Keratinocyte (primary cell): ENCODE results near the gene CRYL1. TPM values are rescaled to one million over a fixed set of nuclear protein-coding genes. Genes with fewer than 3 reads are reported as not detected.

Source experiments
- DNase-seq: peaks from one replicate; pipeline ENCODE4 v3.0.0-alpha.2; 2011; ENCODE audit warnings: low read depth, missing footprints, low spot score
- FAIRE-seq: peaks from 2 replicates; lab custom pipeline; 2011; peaks lifted over from hg19 to GRCh38; lab: Jason Lieb, UNC
- H2AFZ ChIP-seq: 2 replicates; pipeline ENCODE4 v1.6.0; 2012; ENCODE audit warnings: low read length, control low read depth, inconsistent platforms; ENCODE audit not compliant: control insufficient read depth
- H3K27ac ChIP-seq: 2 replicates; pipeline ENCODE4 v1.5.1; 2011; ENCODE audit warnings: low read length; ENCODE audit not compliant: control insufficient read depth, insufficient read depth
- H3K27me3 ChIP-seq: 3 replicates; pipeline ENCODE4 v1.6.0; 2011; ENCODE audit warnings: low read length; ENCODE audit not compliant: control insufficient read depth, insufficient read depth; ENCODE audit errors: extremely low read depth
- H3K36me3 ChIP-seq, 2 experiments: 2 replicates in 1 of 2; 3 replicates in 1 of 2; pipeline ENCODE4 v1.5.1; 2011; ENCODE audit warnings: low read length in 2 of 2, mild to moderate bottlenecking in 1 of 2; ENCODE audit not compliant: control insufficient read depth in 2 of 2, insufficient read depth in 2 of 2; ENCODE audit errors: extremely low read depth in 1 of 2
- H3K4me1 ChIP-seq: 3 replicates; pipeline ENCODE4 v1.5.1; 2011; ENCODE audit warnings: low read length; ENCODE audit not compliant: control insufficient read depth, insufficient read depth; ENCODE audit errors: extremely low read depth
- H3K4me2 ChIP-seq: 3 replicates; pipeline ENCODE4 v1.6.0; 2011; ENCODE audit warnings: low read depth, low read length; ENCODE audit not compliant: control insufficient read depth, insufficient read depth; ENCODE audit errors: extremely low read depth
- H3K4me3 ChIP-seq, 3 experiments: fragments of 200-600 bp in 1 of 3; sonication (generic) in 1 of 3; 2 replicates in 2 of 3; 3 replicates in 1 of 3; pipeline ENCODE4 v1.5.1; 2011 to 2016; ENCODE audit warnings: low read length in 3 of 3, mild to moderate bottlenecking in 3 of 3, control low read depth in 2 of 3, inconsistent platforms in 1 of 3, low read depth in 1 of 3, mixed read lengths in 1 of 3, mixed run types in 1 of 3, moderate library complexity in 1 of 3; ENCODE audit not compliant: control insufficient read depth in 2 of 3, insufficient read depth in 2 of 3; ENCODE audit errors: extremely low read depth in 1 of 3
- H3K79me2 ChIP-seq: 2 replicates; pipeline ENCODE4 v1.6.0; 2012; ENCODE audit warnings: low read length; ENCODE audit not compliant: control insufficient read depth, insufficient read depth
- H3K9ac ChIP-seq: 3 replicates; pipeline ENCODE4 v1.6.0; 2011; ENCODE audit warnings: low read length; ENCODE audit not compliant: control insufficient read depth, insufficient read depth; ENCODE audit errors: extremely low read depth
- H3K9me1 ChIP-seq: 3 replicates; pipeline ENCODE4 v1.6.0; 2011; ENCODE audit warnings: low read length; ENCODE audit not compliant: control insufficient read depth, insufficient read depth; ENCODE audit errors: extremely low read depth
- H3K9me3 ChIP-seq: 2 replicates; pipeline ENCODE4 v1.5.1; 2012; ENCODE audit warnings: low read depth, low read length; ENCODE audit not compliant: control insufficient read depth
- H4K20me1 ChIP-seq: 3 replicates; pipeline ENCODE4 v1.6.0; 2011; ENCODE audit warnings: low read length; ENCODE audit not compliant: control insufficient read depth, insufficient read depth; ENCODE audit errors: extremely low read depth
- CTCF ChIP-seq, 3 experiments: IDR thresholded peaks in 1 of 3; conservative IDR thresholded peaks in 1 of 3; optimal IDR thresholded peaks in 1 of 3; 2 replicates in 2 of 3; 3 replicates in 1 of 3; pipeline versions ENCODE3 to v1.5.1; 2011; ENCODE audit warnings: low read length in 3 of 3, mild to moderate bottlenecking in 3 of 3, moderate library complexity in 2 of 3, control low read depth in 1 of 3, inconsistent platforms in 1 of 3; ENCODE audit not compliant: insufficient read depth in 2 of 3; ENCODE audit errors: extremely low read depth in 1 of 3
- EZH2 ChIP-seq: IDR thresholded peaks from one replicate; pipeline ENCODE4 v1.6.1; 2012; ENCODE audit warnings: inconsistent platforms, mild to moderate bottlenecking, low read length, moderate library complexity
- dilution Hi-C: fragments of 300-500 bp; cut with MboI; formaldehyde crosslinking; loops from one replicate; pipeline ENCODE4 v1.7.0; 2020; ENCODE audit warnings: low sequenced_read_pairs; ENCODE audit not compliant: extremely low pct_ligation_motif_present
- polyA plus RNA-seq, 5 experiments: library from polyadenylated mRNA; depleted of rRNA in 3 of 5; stranded (reverse) in 3 of 5; stranded (forward) in 1 of 5; unstranded in 1 of 5; fragments of >200 nt; gene quantifications; 1 replicate in 1 of 5; 2 replicates in 3 of 5; 3 replicates in 1 of 5; pipeline versions ENCODE4 v1.2.1 to v1.2.3, GENCODE V29; 2011 to 2012; ENCODE audit warnings: missing spikeins in 2 of 5, low read depth in 1 of 5, low replicate concordance in 1 of 5

CRYL1 gene
- polyA plus RNA-seq, 1 donor (not counting 4 experiments of a cell fraction or from before 2014, with no cell fraction given), result 27.2 TPM

DNA sequence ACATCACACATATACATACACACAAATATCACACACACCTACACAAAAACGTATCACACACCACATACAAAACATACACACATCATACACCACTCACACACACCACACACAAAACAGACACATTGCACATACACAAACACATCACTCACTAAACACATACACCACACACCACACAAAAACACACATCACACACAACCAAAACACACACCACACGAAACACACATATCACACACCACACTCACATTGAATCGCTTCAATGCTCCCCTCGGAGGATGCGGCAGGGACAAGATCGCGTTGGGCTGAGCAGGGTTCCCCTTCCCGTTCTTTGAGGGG, 131.5 kb downstream of the CRYL1 start:
- H3K9me3 ChIP-seq, result no peaks in the 10 kb centered on the region
- no peaks in the 10 kb centered on the region for H3K4me1 ChIP-seq
- no peak overlapping the region for H3K4me3 ChIP-seq
- peak; percentile 64 for FAIRE-seq
- H3K79me2 ChIP-seq, result no peaks in the 10 kb centered on the region
- no peaks in the 10 kb centered on the region for H3K9me1 ChIP-seq
- TF ChIP-seq CTCF (optimal IDR thresholded peaks at IDR 0.05 in 1 of 3, IDR thresholded peaks at IDR 0.05 in 1 of 3, conservative IDR thresholded peaks at IDR 0.05 in 1 of 3; ENCODE audit: extremely low read depth in 1 of 3, insufficient read depth in 2 of 3, low read length in 3 of 3) (no peak), EZH2 (no peak)
- DNase-seq, result no peak
- H2AFZ ChIP-seq, result no peak overlapping the region
- dilution Hi-C loops, result loop anchor here (25.0 kb wide), 1 partner anchor 207 kb away; the partner anchor contains the start of gene GJB2
- H4K20me1 ChIP-seq, result no peaks in the 10 kb centered on the region
- no peak overlapping the region for H3K27ac ChIP-seq
- no peaks in the 10 kb centered on the region for H3K36me3 ChIP-seq
- H3K27me3 ChIP-seq, result no peaks in the 10 kb centered on the region
- H3K4me2 ChIP-seq, result no peak overlapping the region
- no peak overlapping the region for H3K9ac ChIP-seq

DNA sequence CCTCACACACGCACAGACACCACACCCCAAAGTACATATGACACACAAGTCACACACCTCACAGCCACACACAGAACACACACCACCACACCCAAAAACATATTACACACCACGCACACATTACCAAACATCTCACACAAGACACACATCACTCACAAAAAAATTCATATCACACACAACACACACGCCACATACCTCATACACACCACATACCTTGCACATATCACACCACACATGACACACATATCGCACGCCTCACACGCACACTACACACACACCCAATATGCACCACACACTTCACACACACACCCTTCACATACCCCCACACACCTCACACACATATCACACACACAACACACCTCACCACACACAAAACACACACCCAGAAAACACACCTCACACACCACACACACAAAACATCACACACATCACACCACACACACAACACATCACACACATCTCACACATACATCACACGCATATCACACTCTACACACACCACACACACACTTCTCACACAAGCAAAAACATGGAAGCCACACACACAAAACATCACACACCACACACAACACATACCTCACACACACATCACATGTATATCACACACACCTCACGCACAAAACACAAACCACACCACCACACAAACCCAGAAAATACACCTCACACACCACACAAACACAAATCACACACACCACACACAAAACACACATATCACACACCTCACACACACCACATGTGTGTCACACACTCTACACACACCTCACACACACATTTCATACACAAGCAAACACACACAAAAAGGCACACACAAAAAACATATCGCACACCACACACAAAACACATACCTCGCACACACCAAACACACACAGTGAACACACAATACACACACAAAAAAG, 132.1 kb downstream of the CRYL1 start:
- no peaks in the 10 kb centered on the region for H3K36me3 ChIP-seq
- no peaks in the 10 kb centered on the region for H3K79me2 ChIP-seq
- DNase-seq (no peak), FAIRE-seq (peak; percentile 67)
- no peaks in the 10 kb centered on the region for H4K20me1 ChIP-seq
- H3K27me3 ChIP-seq, result no peaks in the 10 kb centered on the region
- no peak overlapping the region for H3K4me3 ChIP-seq
- H3K9me1 ChIP-seq, result no peaks in the 10 kb centered on the region
- peaks cover 2% of the 10 kb centered on the region for H3K4me1 ChIP-seq
- no peak overlapping the region for H3K27ac ChIP-seq
- no peak overlapping the region for H2AFZ ChIP-seq
- no peaks in the 10 kb centered on the region for H3K9me3 ChIP-seq
- TF ChIP-seq EZH2, result no peak
- no peak for TF ChIP-seq CTCF (optimal IDR thresholded peaks at IDR 0.05 in 1 of 3, IDR thresholded peaks at IDR 0.05 in 1 of 3, conservative IDR thresholded peaks at IDR 0.05 in 1 of 3; ENCODE audit: extremely low read depth in 1 of 3, insufficient read depth in 2 of 3, low read length in 3 of 3)
- no peak overlapping the region for H3K9ac ChIP-seq
- dilution Hi-C loops, result loop anchor here (25.0 kb wide), 1 partner anchor 206 kb away; the partner anchor contains the start of gene GJB2
- no peak overlapping the region for H3K4me2 ChIP-seq
